Measurements from ENCODE around the gene SAMD4A.

Gene SAMD4A

DNA sequence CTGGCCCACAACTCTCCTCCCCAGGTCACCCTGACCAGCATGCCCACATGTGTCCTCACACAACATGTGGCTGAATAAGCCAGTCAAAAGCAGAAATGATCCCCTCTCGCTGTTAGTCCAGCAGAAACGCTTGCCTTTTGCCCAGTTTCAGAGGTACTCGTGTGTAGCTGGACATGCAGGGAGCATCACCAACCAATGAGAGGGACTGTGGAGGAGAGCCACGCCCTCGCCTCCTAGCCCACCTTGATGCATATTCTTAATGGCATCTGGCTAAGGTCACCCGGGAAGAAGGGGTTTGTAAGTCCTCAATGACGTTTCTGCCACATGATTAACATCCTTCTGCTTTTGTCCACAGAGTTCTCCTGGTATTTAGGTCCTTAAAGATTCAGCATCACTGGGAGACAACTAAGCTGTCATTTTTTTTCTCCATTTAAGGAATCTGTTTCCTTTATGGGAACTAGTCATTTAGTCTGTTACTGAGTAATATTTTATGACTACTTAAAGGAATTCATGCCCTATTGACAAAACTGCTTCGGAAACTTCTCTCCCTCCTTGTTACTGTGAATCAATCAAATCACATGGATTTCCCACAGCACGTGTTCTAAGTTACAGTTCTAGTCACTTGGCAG, 201.7 kb downstream of the SAMD4A start:
- no peak for FAIRE-seq

DNA sequence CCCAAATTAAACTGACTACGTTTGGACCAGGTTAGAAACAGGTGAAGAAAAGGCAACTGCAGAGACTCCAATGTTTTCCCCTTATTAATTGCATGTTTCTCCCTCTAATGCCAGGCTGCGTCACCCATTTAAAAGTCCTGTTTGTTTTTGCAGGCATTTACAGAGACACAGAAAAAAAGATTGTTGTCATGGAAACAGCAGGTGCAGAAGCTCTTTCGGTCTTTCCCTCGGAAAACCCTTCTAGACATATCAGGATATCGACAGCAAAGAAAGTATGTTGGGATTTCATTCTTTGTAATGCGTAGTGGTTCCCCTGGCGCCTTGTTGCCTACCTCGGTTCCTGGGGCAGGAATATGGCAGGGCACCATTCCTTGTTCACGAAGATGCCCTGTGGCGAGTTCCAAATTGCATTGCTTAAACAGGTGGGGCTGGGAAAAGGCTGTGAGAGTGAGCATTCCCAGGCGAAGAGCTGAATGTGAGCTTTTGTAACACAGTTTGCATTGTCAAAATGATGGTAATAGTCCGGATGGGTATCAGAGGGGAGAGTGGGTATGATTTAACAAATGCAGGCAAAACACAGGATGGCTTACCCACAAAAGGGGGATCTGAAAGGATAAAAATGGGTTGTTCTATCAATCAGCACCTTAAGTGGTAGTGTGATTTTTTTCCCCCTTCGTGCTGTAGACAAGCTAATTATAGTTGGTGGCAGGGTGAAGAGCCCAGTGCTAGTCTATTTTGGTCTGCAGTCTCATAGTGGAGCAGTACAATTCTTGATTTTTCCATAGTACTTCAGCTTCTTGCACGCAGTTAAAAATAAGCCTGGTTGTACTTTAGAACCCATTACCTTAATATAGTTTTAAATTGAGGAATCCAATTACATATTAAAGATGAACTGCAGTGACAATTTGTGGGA, 203.3 kb downstream of the SAMD4A start:
- FAIRE-seq, result no peak

DNA sequence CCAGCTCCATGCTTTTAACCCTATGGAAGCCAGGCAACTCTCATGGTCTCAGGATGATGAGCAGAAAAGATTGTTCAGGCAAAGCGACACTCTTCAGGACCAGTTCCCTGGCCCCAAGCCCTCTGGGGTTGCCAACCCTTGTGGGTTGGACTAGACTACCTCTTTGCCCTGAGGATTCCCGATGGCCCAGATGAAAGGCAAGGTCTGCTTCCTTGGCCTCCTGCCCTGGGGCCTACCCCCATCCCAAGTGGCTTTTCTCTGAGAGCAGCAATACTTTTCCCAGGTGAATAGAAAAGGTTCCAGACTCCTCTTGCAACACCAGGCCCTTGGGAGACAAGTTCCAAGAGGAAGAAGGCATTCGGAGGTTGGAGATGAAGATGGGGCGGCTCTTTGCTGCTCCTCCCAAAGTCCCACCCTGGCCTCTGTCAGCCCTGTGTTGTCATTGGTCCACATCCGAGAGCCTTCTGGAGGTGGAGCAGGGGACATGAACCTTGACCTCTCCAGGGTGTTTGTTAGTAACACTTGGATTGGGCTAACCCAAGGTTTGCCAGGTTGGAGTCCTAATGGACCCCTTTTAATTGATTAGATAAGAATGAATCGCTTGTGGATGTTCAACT, 204.6 kb downstream of the SAMD4A start:
- FAIRE-seq, result no peak

DNA sequence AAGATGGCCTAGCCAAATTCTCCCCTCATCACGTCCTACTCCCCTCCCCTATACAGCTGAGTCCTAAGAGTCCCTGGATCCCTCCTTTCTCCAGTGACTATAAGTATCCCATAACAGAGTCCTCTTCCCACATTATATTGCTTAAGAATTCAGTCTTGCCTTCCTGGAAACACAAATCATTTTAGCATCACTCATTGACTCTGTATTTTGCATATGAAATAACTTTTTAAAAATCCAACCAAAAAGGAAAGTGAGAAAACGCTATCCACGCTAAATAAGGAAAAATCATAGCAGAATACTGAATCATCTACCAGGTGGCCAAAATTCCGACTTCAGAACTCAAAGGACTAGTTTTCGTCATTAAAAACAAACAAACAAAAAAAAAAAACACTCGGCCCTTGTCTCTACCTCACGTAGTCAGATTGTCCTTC, 205.5 kb downstream of the SAMD4A start:
- no peak for FAIRE-seq

DNA sequence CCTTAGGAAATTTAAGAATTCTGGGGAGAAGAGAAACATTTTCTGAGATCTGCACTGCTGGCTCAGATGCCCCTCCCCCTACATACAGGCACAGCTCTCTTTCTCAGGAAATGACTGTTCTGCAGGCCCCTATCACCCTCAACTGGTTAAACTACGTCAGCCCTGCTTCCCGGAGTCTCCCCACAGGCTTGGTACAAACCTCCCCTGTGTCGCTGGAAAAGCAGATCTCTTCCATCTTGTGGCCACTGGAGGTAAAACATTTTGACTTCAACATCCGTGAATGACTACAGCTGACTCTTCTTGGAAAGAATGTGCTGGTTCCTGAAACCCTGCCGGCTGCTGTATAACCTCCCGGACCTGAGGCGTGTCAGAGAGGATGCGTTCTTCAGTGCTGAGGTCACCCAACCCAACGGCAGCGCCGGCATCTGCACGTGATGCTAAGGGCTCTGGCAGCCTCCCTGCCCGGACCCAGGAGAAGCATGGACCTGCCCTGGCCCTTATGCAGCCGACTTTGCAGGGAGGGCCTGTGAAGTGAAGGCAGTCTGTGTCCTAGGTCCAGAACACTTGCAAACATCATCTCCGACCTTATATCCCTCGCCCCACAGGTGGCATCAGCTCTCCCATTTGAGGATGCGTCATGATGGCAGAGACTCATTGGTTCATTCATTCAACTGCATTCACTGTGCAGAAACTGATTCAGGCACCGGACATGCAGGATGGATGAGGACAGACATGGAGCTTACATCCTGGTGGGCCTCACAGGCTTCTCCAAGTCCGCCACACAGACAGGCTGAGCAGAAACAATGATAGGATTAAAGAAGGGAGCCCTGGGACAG, 206.5 kb downstream of the SAMD4A start:
- FAIRE-seq, result no peak

DNA sequence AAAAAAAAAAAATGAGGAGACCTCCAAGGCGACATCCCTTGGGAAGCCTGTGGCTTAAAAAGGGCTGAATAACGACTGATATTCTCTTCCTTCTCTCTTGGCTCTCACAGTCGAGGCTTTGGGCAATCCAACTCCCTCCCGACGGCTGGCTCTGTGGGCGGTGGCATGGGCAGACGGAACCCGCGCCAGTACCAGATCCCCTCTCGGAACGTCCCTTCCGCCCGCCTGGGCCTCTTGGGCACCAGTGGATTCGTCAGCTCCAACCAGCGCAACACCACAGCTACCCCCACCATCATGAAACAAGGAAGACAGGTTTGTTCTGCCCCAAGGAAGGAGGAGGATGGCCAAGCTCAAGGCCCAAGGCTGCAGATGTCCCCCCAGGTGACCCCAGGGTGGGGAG, 207.9 kb downstream of the SAMD4A start:
- FAIRE-seq, result no peak

DNA sequence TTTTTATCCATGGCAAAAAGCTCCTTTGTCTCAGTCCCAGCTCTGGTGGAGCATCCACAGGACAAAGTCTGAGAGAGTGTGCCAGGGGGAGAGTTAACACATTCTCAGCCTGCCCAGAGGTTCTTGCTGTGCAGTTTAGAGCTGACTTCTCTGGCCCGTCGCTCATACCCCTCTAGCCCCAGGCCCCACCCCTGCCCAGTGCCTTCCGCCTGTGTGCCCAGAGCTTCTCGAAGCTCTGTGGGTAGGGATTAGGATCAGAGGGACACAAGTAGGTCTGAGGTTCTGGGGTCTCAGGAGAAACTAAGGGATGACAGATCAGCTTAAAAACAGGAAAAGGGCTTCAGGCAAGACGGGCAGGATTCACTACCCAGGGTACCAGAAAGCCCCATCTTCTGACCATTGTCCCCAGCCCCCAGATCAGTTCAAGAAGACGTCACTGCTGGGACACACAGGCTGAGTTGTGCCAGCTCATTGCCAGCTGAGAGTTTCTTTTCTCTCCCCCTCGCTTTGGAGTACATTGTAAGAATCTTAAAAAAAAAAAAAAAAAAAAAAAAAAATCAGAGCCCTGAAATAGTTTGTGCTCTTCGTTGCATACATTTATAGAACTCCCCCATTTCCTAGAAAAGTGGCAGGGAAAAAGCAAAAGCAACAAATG, 208.7 kb downstream of the SAMD4A start:
- no peak for FAIRE-seq

DNA sequence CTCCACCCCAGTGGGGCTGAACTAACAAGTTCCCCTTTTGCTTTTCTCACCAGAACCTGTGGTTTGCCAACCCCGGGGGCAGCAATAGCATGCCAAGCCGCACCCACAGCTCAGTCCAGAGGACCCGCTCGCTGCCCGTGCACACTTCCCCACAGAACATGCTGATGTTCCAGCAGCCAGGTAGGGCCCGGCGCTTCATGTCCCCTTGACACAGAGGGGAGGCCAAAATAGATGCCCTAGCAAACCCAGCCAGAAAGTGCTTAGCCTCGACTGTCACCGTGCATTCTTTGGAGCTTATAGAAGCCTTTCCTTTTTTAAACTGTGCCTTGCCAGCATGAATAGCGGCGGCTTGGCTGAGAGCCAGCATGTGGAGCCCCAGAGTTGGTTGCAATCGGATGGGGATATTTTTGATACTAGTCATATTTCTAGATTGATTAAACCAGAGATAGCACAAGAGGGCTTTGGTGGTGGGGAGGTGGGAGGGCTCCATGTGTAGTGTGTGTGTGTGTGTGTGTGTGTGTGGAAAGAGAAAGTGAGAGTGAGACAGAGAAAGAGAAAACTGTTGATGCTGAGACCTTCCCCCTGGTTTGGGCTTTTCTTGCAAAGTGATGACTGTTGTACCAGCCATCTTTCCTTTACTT, 209.6 kb downstream of the SAMD4A start:
- FAIRE-seq, result no peak

DNA sequence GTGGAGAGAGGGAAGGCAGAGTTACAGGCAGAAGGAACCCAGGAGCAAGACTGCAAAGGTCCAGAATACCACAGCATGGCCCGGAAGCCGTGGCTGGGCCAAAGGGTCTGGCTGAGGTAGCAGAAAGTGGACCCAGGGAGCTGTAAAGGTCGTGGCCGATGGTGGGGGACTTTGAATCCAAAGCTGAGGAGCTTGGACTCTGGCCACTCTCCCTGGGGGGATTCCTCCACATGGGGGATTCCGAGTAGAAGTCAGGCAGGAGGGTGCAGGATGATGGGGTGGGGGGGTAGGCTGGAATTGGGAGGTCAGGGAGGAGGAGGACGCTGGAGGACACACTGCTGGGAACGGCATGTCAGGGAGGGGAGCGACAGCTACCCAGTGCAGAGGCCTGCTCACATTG, 210.5 kb downstream of the SAMD4A start:
- no peak for FAIRE-seq

DNA sequence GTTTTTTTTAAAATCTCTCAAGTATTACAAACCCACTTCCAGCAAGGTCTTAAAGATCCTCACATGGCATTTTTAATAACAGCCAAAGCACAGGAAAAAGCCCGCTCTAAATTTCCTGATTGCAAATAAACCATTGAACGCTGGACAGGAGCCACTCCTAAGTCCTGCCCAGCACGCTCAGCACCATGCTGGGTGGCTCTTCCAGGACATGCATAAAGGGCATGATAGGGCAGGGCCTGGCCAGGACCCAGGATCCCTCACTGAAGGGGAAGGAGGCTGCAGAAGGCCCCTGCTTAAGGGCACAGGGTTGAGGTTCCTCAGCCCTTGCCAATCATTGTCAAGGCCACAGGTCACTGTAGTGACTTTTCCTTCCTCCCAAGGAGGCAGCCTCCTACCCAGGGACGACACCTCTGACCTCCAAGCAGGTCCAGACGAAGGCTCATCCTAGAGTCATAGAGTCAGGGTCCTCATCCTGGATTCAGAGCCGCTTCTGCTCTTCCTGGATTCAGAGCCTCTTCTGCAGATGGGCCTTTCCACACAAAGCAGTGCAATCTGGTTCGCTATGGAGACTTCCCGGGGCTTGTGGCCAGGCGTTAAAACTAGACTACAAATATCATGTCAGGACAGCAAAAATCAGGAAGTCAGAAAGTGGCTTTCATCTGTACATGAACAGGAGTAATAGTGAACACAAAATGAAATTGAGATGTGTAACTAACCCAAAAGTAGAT, 211.9 kb downstream of the SAMD4A start:
- FAIRE-seq, result no peak

DNA sequence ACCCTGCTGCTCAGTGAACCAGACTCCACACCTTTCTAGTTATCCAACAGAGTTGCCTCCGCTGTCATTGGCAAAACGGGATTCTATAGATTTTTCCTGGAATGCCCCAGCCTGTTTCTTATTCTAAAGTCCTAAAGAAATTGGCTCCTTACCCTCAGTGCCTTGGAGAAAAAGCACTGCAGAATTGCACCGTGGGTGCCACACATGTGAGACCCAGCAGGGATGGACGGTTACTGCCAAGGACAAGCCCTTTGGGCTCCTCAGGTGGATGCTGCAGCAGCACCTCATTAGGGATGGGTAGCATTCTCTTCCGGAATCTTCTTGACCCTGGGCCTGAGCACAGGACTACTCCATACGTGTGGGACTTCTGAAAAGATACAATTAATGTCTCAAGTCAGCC, 214.2 kb downstream of the SAMD4A start:
- FAIRE-seq, result no peak

DNA sequence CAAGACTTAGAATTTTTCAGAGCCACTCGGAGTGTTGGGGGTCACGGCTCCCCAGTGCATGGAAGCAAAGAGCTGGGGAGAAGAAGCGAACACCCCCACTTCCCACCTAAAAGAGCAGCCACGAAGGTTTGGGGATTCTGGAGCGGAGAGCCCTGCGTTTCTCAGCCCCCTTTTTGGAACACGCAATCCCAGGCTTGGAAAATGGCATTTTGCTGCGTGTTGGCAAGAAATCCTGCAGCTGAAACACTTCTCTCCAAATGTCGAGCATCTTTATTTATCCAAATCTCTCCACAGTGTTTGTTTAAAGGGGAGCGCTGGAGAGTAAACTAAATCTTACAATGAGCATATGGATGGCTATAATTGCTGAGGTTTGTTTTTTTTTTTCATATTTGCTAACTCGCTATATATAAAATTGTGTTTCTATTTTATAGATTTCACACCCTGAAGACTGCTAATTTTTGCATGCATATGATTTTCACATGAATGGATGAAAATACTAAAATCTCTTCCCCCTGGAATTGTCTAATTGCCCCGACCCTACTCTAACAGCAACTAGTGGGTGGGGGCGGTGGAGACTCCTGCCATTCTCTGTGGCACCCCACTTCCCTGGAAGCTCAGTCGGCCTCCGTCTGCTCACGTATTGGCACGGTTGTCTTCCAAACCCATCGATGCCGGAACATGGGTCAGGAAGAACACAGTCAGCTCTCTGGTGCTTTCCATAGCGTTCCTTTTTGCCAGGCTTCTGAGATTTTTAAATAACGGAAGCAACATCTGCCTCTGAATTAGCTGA, 215.2 kb downstream of the SAMD4A start:
- FAIRE-seq, result no peak

DNA sequence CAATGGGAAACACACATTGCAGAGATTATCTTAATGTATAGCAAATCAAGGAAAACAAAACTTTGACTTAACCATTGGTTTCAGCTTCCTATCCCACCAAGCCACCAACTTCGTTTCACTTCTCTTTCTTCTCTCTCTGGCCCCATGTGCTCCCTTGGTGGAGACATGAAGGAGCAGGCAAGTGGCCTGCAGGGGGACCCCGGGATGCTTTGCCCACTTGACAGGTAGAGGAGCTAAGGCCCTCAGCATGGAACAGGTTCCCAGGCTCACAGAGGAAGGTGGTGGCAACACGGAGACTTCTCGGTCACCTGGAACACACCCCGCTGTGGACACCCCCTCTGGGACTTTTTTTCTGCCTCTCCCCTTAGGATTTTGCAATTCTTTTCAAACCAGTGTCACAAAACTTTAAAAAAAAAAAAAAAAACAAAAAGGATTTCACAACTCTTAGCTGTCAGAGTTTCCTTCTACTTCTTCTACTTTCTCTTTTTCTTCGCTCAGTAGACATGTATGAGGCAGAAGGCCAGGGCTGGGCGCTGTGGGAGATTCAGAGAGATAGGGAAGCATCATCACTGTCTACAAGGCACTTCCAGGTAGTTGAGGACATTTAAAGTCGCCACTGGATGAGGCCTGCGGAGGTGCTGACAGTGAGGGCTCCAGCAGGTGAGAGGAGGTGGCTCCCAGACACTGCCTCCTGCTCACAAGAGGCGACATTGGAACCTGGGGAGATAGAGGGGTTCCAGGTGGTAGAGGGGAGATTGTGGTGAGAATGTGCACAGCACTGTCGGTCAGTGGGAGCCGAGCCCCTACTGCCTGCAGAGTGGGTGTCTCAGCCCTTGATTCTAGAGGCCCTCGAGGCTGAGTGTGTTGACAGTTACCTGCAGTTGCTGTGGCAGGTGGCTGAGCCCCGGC, 216.1 kb downstream of the SAMD4A start:
- no peak for FAIRE-seq

DNA sequence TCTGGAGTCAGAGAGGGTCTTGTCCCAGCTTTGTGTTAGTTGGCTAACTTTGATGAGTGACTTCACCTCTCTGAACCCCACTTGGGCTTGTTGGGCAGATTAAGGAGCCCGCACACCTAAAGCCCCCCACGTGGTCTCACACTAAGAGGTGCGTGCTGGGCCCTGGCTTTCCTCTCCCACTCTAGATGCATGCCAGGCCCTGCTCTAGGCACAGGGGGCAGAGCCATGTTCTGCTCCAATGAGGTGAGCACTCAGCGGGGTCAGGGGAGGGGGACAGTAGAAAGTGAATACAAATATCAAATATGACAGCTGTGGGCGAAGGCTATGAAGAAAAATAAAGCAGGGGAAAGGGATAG, 216.7 kb downstream of the SAMD4A start:
- FAIRE-seq, result no peak

DNA sequence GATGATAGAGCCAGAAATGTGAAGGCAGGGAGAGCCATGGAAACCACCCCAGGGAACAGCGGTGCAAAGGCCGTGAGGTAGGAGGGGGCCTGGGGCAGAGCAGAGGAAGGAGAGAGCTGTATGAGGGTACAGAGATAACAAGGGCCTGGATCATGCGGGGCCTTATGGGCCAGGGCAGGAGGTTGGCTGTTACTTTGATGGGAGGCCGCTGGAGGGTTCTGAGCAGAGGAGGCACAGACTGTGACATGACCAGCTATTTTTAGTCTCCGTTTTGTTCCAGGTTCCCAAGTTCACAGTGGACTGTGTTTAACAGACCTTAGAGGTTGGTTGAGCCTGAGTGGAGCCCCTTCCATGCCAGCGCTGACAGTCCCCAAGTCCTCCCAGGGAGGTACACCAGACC, 217.1 kb downstream of the SAMD4A start:
- no peak for FAIRE-seq

DNA sequence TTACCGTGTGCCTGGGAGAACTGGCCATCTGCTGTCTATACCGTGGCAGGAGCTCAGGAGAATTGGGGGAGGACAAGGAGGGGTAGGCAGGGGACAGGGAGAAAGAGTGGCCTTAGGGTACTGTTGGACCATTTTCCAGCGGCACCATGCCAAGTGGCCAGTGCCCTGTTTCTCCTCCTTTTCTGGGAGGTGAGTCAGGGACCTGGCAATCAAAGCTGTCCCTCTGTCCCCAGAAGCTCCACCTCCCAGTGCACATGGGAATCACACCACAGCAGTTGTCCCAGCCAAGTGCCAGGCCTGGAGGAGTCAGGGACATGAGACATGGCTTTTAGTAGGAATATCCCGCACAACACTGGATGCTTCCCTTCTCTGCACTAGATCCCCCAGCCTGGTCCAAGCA, 217.7 kb downstream of the SAMD4A start:
- FAIRE-seq, result no peak

DNA sequence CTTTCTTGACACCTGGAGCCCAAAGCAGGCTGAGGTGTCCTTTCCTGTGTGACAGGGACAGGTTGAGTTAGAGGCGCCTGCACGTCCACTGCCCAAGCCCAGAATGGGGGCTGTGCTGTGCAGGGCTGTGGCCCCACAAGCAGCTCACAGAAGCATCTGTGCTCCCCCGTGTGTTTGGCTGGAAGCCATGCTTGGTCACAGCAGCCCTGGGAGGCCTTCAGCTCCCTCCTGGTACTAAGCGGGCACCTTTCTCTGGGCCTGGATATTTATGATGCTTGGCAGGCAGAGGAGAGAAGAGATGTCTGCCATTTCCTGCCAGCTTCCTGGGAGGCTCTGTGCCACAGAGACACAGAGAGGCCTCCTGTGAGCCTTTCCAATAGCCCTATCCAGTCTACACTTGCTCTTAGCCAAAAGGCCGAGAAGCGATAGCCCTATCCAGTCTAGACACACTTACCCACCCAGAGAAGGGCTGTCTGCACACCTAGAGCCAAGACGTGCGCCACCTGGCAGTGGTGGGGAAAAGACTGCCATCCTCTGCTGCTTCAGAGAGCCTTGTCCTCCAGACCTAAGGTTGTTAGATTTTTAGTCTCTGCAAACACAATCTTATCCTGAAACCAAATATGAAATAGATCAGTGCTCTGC, 218.3 kb downstream of the SAMD4A start:
- FAIRE-seq, result no peak
